GM18858 (cell line): ENCODE measurements around the gene EEIG1.
A peak's percentile ranks its signal among the peaks of the same experiment; 100 is the strongest.

Experiments
- ATAC-seq: cut with Tn5 transposase; IDR thresholded peaks from one replicate; pipeline ENCODE4 v1.9.1; 2021; ENCODE audit not compliant: unreplicated experiment

The EEIG1 gene

DNA sequence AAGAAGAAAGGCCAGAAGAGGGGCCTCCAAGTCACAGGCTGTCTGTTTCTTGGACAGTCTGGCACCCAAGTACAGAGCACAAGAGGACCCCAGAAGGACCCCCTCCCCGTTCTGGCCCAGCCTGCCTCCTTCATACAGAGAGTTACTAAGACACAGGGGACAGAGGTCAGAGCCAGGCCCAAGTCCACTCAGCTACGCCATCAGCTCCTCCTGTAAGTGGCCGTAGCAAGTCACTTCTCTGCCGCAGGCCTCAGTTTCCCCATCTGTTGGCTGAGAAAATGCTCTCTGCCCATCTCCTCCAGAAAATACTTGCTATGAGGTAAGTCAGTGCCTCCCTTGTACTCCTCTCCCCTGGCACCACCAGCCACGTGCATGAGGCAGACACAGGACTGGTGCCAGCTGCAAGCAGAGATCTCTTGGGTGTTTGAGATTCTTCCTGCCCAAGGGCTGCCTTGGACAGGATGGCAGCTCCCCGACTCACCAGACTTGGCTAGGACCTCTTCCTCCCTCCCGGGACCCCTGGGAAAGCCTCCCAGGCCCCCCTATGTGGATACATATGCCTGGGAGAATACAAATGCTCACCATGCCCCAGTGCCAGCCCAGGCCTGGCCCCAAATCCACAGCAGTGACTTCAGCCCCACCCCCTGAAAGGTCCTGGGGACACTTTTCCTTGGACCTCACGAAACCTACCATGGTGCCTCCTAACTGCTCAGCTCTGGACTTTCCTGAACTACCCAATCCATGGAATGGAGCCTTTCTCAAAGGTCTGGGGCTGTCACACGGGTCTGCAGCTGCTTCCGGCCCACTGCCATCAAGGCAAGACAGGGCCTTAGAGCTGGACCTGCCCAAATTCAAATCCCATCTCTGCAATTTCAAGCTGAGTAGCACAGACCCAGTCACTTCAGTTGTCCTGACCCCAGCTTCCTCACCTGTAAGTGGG, 5.1 kb downstream of the EEIG1 start:
- ATAC-seq, result no peak

DNA sequence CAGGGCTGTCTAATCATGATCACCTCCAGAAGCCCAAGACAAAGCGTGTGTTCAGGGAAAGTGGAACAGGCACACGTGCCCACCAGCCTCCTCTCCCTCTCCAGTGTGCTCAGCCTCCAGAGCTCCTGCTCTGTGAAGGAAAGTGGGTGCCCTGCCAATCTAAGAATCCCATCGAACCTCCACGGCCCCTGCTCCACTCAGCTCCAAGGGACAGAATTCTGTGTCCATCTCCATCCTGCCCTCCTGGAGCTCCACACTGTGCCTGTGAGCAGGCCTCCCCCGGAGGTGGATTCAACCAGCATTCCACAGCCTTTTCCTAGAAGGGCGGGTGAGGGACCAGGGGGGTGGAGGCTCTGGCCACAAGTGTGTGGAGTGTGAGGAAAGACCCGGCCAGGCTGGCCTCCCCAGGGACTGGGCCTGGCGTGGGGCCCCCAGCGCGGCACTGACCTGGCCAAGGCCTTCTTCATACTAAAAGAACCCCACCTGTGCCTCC, 6.0 kb downstream of the EEIG1 start:
- ATAC-seq, result no peak

DNA sequence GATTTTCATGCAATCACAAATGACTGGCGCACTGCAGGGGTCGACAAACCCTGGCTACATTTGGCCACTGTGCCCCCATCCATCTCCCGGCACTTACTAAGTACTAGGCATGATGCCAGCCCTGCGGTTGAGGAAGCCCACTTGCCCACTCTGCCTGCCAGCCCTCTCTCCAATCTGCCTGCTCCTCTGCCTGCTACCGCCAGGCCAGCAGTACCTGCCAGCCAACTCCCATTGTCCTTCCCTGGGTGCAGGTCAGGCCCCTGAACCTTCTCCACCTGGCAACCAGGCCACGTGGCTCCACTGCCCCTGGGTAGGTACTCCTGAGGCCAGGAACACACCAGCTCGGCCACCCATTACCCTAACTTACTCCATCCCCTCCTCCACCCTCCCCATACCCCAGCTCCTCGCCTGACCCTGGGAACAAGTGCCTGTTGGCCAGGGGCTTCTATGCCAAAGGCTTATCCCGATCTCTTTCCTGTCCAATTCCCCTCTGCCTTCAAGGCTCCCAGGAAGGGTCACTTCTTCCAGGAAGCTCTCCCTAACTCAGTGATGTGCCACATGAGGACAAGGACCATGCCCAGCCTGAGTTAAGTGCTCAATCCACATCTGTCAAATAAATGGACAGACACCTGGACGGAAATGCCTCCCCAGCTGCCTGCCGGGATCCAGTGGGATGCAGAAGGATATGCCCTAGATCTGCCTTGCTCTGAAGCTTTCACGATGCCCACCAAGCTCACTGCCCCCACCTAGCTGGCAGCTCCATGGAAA, 6.6 kb downstream of the EEIG1 start:
- ATAC-seq, result no peak

DNA sequence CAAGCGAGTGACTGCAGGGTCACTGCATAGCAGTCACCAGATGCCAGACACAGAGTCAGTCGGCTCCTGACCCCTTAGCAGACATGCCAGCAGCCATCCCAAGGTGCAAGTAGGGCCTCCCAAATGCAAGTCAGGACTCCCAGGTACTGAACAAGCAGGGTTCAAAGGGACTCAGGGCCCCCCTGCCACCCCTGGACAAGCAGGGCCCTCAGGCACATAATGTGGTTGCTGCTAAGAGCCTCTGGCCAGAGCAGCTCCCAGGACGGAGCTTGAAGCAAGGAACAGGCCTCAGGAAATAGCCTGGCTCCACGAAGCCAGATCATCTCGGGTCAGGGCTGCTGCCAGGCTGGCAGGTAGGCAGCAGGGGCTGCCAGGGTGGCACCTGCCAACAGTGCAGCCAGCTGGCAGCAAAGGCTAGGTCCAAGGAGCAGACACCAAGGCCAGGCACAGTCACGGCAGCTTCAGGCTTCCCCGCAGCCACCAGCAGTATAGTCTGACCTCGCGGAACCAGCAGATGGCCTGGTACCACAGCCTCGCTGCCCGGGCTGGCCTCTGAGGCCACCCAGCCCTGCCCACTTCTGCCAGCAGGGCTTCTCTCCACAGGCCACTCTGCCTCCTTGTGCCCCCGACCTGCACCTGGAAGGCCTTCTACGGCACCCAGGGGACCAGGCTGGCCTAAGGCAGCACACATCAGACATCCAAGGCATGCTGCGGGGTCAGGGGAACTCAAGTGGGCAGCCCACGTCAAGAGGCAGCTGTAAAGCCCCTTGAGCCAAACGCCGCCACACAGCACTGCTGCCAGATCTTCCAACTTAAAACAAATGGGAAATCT, 7.4 kb downstream of the EEIG1 start:
- no peak for ATAC-seq

DNA sequence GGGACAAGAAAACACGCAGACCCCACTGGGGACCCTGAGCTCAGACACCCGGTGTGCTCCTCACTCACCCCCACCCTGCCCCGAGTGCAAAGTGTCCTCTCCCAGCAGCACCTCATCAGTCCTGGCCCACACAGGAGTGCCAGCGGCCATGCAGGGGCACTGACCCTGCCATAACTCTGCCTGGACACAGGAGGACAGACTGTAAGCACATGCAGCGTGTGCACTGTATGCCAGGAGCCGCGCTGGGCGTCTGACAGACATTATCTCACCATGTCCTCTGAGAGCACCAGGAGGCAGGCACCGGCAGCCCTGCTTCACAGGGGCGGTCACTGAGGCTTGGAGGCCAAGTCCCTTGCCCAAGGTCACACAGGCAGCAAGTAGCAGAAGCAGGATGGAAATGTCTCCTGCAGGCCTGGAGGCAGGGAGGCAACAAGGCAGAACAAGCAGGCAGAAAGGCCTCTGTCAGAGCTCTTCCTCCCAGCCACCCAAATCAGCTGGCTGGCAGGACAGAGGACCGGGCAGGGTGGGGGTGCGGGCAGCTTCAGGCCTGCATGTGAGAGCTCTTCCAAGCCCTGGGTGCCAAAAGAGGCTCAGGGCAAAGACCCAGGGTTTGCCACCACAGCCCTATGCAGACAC, 8.4 kb downstream of the EEIG1 start:
- no peak for ATAC-seq

DNA sequence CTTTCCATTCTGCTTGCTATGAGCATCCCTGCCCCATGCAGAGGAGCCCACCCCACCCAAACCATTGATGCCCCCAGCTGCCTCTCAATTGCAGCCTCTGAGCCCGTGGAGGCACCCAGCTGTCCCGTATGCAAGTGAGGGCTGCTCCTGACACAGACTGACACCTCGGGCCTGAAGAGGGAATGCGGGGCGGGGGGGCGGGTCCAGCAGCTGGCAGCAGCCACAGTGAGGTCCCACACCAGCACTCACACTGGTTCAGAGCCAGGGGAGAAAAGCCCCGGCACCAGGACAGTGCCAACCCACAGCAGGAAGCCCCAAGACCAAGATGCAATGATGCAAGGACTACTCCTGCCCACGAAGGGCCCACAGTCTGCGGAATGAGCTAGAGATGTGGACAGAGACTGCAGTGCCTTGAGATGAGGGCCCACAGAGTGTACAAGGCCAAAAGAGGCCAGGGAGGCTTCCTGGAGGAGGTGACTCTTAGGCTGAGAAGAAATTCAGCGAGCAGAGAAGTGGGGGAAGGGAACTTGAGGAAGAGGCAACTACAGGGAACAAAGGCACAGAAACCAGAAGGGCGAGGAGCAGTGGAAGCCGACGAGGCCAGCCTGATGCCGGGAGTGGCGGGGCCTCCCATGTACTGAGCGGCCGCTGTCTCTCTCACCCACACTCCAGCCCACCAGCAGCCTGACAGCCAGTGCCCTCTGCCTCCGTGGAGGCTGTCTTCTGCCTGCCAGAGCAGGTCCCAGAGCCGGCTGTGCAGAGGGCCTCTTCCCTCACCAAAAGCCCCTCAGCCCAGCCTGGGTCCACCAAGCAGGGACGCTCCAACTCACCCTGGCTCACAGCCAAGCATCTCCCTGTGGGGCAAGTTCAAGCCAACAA, 9.2 kb downstream of the EEIG1 start:
- no peak for ATAC-seq

DNA sequence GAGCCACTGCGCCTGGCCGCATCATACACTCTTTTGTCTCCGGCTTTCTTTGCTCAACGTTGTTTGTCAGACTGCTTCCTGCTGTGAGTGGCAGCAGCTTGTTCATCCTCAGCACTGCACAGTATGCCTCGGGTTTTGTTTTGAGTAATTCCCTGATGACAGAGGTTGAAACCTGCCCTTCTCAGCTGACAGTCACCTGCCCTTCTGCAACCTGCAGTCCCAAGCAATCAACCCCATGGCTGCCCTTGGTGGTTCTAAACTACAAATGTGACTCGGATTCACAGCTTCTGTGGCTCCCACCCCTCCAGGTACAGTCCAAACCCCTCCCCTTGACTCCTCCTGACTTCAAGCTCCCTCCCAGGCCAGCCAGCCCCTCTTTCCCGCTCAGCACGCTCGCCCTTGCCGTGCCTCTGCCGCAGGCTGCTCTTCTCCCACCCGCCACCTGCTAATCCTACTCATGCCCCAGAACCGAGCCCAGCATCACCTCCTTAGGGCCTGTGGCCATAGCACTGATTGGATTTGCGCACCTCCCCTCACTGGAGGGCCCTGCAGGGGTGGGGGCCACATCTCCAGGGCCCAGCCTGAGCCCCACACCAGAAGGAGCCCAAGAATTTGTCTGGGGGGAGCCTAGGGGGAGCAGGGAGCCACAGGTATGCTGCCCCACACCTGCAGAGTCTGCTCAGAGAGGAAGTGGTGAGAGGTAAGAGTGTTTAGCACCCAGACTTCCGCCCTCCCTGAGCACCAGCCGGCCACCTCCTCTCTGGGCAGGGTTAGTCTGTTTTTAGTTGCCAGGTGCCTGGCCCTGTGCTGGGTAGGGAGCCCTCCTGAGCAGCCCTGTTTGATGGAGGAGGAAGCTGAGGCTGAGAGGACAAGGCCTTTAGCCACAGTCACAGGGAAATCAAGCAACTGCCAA, 10.1 kb downstream of the EEIG1 start:
- ATAC-seq, result peak; percentile 82

DNA sequence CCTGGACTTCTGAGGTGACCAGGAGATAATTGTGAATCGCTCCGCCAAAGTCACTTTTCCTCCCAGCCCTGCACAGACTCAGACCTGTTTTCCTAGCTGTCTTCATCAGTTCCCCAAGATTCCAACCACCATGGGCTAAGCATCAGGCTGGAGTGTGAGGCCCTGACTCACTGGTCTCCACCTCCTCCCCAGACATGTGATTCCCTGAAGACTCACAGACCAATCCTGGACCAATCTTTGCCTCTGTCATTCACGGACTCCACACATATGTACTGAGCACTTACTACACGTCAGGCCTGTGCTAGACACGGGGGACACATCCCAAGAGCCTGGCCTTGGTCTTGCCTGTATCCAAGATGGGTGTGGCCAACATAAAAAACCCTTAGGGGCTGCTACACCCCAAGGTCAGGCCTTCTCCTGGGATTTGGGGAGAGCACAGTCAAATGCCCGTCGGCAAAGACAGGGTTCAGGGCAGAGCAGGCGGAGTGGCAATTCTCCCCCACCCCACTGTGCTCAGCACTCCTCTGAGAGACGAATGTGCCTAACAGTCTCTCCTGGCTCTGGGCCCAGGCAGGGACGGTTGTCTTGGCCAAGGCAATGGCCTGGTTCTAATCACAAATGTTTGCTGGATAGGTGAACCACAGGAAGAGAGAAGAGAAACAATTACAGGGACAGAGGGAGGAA, 11.9 kb downstream of the EEIG1 start:
- ATAC-seq, result no peak

DNA sequence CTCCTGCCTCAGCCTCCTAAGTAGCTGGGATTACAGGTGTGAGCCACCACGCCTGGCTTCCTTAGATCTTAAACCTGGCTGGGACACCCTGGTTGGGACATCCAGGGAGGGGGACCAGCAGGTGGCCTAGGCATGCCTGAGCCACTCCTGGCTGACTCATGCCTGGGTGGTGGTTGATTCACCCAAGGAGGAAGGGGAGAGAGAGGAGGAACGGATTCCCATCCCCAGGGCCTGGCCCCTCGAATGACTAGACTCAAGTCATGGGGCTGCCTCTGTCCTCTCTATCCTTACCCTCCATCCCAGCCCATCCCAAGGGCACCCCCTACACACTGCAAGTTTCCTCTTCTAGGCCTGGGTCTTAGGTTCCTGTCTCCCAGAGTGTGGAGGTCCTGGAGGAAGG, 12.7 kb downstream of the EEIG1 start:
- no peak for ATAC-seq

DNA sequence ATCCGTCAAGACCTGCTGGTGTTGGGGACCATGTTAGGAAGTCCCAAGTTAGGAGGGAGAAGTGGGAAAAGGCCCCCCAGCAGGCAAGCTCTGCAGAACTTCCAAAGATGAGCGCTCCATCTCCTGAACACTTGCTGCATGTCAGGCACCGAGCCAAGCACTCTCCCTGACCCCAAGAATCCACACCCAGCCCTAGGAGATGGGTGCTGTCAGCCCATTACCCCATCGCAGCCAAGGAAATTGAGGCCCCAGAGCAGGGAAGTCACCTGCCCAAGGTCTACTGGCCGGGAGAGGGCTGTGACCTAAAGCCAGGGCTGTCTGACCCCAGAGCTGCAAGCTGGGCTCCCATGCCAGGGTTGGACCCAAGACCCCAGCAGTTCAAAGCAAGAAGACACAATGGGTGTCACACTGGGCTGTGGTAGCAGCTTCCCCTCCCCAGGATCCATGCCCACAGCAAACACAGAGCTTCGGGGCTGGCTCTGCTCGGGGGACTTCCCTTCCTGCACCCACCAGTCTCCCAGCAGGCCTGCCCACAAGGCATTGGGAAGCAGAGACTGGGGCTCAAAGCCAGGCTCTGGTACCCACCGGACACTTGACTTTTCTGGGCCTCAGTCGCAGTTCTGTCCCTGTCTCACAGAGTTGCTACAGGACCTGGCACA, 13.5 kb downstream of the EEIG1 start:
- no peak for ATAC-seq

DNA sequence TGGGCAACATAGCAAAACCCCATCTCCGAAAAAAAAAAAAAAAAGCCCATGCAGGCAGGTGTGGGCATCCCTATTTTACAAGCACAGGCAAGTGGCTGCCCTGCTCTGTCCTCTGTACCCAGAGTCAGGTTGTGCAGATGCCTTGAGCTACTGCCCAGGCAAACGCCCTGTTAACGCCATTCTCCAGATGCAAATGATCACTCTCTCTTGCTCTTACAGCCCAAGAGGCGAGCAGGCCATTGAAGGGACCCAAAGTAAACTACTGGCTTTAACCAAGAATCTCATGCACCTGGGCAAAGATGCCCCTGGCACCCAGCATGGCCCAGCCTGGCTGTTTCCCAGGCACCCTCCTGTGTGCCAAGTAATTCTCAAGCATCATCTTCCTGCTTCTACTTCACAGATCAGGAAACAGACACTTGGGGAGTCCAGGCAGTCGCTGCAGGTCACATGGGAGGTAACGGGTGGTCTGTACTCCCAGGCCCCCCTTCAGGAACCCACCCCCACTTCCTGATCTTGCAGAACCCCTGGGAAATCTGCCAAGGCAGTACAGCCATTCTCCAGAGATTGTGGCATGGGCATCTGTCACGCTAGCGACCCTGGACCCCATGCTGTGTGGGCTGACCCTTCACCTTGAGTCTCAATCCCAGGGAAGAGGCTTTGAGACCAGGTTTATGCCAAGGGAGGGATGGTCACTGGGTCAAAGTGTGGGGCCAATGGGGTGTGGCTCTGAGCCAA, 14.2 kb downstream of the EEIG1 start:
- ATAC-seq, result no peak

DNA sequence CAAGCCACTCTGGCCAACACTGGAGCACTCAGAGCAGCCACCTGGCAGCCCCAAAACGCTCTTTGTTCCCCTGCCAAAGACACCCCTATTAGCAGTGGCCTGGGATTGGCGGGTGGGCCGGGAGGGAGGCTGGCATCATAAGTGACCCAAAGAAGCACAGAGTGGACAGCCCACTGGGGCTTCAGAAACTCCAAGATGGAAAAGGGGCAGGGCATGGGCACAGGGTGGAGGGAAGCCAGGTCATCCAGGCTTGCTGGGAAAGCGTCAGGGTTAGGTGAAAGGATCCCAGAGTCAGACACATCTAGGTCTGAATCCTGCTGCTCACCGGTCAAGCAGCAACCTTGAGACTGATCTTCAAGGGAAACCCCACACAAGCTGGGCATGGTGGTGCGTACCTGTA, 14.8 kb downstream of the EEIG1 start:
- no peak for ATAC-seq

DNA sequence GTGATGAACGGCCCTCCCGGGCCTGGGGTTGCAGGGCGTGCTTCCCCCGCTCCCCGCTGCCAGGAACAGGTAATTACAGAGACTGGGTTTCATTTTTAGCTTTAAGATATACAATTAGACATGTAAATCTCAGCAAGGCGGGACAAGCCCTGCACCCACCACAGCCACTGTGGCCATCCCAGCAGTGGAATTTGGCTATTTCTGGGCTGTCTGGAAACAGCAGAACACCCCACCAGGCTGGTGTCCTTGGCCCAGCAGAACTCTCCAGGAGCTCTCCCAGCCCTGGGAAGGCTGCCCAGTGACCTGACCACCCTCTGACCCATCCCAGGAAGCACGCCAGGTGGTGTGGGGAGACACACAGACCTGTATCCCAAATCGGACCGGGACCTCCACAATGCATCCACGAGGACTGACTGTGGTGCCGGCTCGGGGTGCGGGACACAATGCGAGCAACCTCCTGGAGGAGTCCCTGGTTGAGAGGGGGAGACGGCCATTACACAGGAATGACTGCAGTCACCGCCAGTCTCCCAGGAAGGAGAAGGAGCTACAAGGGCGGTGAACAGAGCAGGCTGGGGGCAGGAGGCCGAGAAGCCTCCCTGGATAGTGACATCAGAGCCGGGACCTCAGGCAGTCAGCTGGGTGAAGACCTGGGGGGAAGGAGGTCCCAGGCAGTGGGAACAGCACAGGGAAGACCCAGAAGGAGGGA, 17.3 kb downstream of the EEIG1 start:
- no peak for ATAC-seq

DNA sequence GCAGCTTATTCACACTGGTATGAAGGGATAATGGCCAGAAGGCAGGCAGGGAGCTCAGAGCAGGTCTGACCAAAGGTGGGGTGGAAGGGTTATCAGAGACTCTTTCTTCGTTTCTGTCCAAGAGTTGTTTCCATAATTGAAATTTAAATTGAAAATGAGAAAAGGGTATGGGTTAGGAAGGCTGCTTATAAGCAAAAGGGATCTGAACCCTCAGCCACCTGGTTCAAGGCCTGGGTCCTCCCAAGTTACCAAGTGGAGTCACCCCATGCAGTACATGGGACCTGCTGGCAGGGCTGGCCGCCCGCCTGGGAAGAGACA, 17.8 kb downstream of the EEIG1 start:
- ATAC-seq, result no peak

DNA sequence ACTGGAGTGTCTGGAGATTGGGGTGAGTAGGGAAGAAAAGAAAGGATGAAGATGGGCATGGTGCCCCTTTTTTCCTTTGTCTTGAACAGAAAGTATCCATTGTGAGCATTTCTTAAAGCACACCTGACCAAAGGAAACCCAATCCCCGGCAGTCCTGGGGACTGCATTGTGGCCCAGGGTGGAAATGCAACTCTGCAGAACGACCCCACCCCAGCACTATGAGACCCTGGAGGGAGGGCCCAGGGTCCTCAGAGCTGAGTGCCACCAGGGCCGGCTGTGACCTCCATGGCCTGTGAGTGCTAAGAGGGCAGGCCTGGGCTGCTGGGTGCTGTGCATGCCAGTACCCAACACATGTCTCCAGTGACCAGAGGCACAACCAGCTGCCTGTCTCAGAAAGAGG, 18.5 kb downstream of the EEIG1 start:
- no peak for ATAC-seq

DNA sequence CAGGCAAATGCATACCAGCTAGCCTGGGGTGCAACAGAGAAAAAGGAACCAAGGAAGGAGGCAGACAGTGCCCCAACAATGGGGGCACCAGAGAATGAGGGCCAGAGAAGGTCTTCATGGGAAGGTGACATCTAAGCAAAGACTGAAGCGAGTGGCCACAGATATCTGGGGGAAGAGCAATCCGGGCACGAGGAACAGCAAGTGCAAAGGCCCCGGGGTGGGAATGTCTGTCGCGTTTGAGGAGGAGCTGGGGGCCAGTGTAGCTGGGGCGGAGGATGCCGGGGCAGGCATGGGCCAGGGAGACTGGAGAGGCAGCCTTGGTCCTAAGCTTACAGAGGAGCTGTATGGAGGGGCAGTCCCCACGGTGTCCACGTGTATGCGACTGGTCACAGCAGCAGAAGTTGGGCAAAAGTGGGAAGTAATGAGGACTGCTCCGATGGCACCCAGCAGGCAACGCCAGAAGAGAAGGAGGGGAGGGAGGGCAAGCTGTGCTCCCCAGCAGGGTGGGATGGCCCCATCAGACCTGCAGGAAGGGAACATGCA, 19.1 kb downstream of the EEIG1 start:
- ATAC-seq, result no peak
